ENCODE results near the gene NELFB.

- TF ChIP-seq CTCF (IDR thresholded peaks at IDR 0.05; ENCODE audit: low read length) (no peak), EZH2 (IDR thresholded peaks at IDR 0.05; ENCODE audit: borderline replicate concordance, low read length) (no peak)
Observed at GRCh38 chr9:137278721-137279711, 23.9 kb downstream of the NELFB start.

All from OCI-LY1 (cell line).